Measurements from ENCODE around the gene EIF4A3. TPM values are rescaled to one million over a fixed set of nuclear protein-coding genes. Genes with fewer than 3 reads are reported as not detected.

EIF4A3 gene
- total and polyA plus RNA-seq, 12 donors = 16.2 to 51.0 (median 34.3) TPM

GRCh38 chr17:80130992-80131391 lies 15.9 kb downstream of the EIF4A3 start:
- peaks cover 0 to 40% (median 27%) of the 10 kb centered on the region in 9 donors for H3K36me3 ChIP-seq
- 91 to 94% methylated on average over 3 of the region's 3 CpGs for WGBS, 2 donors
- H3K4me1 ChIP-seq = no peaks in the 10 kb centered on the region
- TF ChIP-seq, protein P1, sequence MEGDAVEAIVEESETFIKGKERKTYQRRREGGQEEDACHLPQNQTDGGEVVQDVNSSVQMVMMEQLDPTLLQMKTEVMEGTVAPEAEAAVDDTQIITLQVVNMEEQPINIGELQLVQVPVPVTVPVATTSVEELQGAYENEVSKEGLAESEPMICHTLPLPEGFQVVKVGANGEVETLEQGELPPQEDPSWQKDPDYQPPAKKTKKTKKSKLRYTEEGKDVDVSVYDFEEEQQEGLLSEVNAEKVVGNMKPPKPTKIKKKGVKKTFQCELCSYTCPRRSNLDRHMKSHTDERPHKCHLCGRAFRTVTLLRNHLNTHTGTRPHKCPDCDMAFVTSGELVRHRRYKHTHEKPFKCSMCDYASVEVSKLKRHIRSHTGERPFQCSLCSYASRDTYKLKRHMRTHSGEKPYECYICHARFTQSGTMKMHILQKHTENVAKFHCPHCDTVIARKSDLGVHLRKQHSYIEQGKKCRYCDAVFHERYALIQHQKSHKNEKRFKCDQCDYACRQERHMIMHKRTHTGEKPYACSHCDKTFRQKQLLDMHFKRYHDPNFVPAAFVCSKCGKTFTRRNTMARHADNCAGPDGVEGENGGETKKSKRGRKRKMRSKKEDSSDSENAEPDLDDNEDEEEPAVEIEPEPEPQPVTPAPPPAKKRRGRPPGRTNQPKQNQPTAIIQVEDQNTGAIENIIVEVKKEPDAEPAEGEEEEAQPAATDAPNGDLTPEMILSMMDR (IDR thresholded peaks at IDR 0.05) = no peak
- no peak overlapping the region for H3K27ac ChIP-seq
- DNase-seq (no peak), ATAC-seq (no peak)
- no peak overlapping the region for H3K4me3 ChIP-seq
- no peaks in the 10 kb centered on the region for H3K9me3 ChIP-seq
- intact Hi-C loops (cut with DNase I) = no loop called here
- no peaks in the 10 kb centered on the region for H3K27me3 ChIP-seq

- TF ChIP-seq, protein P1 (IDR thresholded peaks at IDR 0.05) = no peak
- intact Hi-C loops (cut with DNase I) = no loop called here
- Histone ChIP-seq H3K27me3 (peaks cover 0 to 3% (median 0%) of the 10 kb centered on the region in 7 donors), H3K9me3 (no peaks in the 10 kb centered on the region), H3K4me3 (no peak overlapping the region), H3K36me3 (peaks cover 0 to 21% (median 9%) of the 10 kb centered on the region in 9 donors), H3K27ac (no peak overlapping the region), H3K4me1 (no peaks in the 10 kb centered on the region)
- no peak for ATAC-seq
- DNase-seq = no peak
- 44 to 48% methylated on average over 4 of the region's 4 CpGs for WGBS, 2 donors
Observed at GRCh38 chr17:80129006-80129565, 17.8 kb downstream of the EIF4A3 start.

DNA sequence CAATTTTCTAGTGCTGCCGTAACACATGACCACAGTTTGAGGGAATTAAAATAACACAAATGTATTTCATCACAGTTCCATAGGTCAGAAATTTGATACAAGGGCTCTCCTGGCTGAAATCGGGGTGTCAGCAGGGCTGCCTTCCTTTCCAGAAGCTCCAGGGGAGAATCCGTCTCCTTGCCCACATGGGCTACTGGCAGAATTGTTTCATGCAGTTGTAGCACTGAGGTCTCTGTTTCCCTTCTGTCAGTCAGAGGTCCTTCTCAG lies 20.5 kb downstream of the EIF4A3 start:
- intact Hi-C loops (cut with DNase I) = no loop called here
- no peak for DNase-seq
- no peaks in the 10 kb centered on the region for H3K9me3 ChIP-seq
- no peak overlapping the region for H3K27ac ChIP-seq
- H3K36me3 ChIP-seq = no peaks in the 10 kb centered on the region
- TF ChIP-seq, protein P1 (IDR thresholded peaks at IDR 0.05) = no peak
- no peak overlapping the region for H3K4me3 ChIP-seq
- WGBS, 2 donors = 85 to 86% methylated on average over 3 of the region's 3 CpGs
- no peak for ATAC-seq
- H3K27me3 ChIP-seq = peaks cover 0 to 3% (median 0%) of the 10 kb centered on the region in 7 donors
- H3K4me1 ChIP-seq = no peaks in the 10 kb centered on the region

GRCh38 chr17:80125656-80126448 lies 21.1 kb downstream of the EIF4A3 start:
- Histone ChIP-seq H3K4me1 (no peaks in the 10 kb centered on the region), H3K4me3 (no peak overlapping the region), H3K9me3 (no peaks in the 10 kb centered on the region), H3K27ac (no peak overlapping the region), H3K36me3 (no peaks in the 10 kb centered on the region), H3K27me3 (peaks cover 0 to 3% (median 0%) of the 10 kb centered on the region in 7 donors)
- intact Hi-C loops (cut with DNase I) = no loop called here
- no peak for ATAC-seq
- TF ChIP-seq, protein P1 (IDR thresholded peaks at IDR 0.05) = no peak
- no peak for DNase-seq
- WGBS, 2 donors = 65 to 72% methylated on average over 14 of the region's 14 CpGs

Data from heart right ventricle (tissue), 16 donors.